ENCODE measurements around the gene CREG2. TPM values are rescaled to one million over a fixed set of nuclear protein-coding genes. Genes with fewer than 3 reads are reported as not detected.

CREG2 gene
- polyA plus RNA-seq, 2 donors: 0.44 TPM; not detected in 1

- Histone ChIP-seq H3K9me3 (ENCODE audit: control insufficient read depth in 2 of 2, insufficient read depth in 1 of 2, low read depth in 1 of 2, low read length in 1 of 2) (no peaks in the 10 kb centered on the region), H3K27me3 (ENCODE audit: control insufficient read depth in 1 of 2, insufficient read depth in 2 of 2, low read length in 2 of 2) (no peaks in the 10 kb centered on the region), H3K27ac (ENCODE audit: low read depth in 2 of 2, low read length in 1 of 2) (no peak overlapping the region), H3K36me3 (ENCODE audit: control insufficient read depth in 2 of 2, insufficient read depth in 2 of 2, low read length in 1 of 2) (no peaks in the 10 kb centered on the region), H3K4me1 (ENCODE audit: control insufficient read depth in 2 of 2, insufficient read depth in 2 of 2, low read length in 1 of 2) (no peaks in the 10 kb centered on the region), H3K4me3 (ENCODE audit: low read depth in 1 of 2, low read length in 2 of 2) (no peak overlapping the region)
- 87 to 88% methylated on average over 7 of the region's 7 CpGs for WGBS, 2 donors
These were observed 39.9 kb upstream of the CREG2 start for GRCh38 chr2:101427240-101427639.

- 79 to 81% methylated on average over 7 of the region's 7 CpGs for WGBS, 2 donors
These were observed 39.5 kb upstream of the CREG2 start for GRCh38 chr2:101426822-101427221.

GRCh38 chr2:101420623-101421022 is 33.3 kb upstream of the CREG2 start:
- Histone ChIP-seq H3K4me3 (ENCODE audit: low read depth in 1 of 2, low read length in 2 of 2) (no peak overlapping the region), H3K27me3 (ENCODE audit: control insufficient read depth in 1 of 2, insufficient read depth in 2 of 2, low read length in 2 of 2) (no peaks in the 10 kb centered on the region), H3K36me3 (ENCODE audit: control insufficient read depth in 2 of 2, insufficient read depth in 2 of 2, low read length in 1 of 2) (no peaks in the 10 kb centered on the region), H3K9me3 (ENCODE audit: control insufficient read depth in 2 of 2, insufficient read depth in 1 of 2, low read depth in 1 of 2, low read length in 1 of 2) (no peaks in the 10 kb centered on the region), H3K4me1 (ENCODE audit: control insufficient read depth in 2 of 2, insufficient read depth in 2 of 2, low read length in 1 of 2) (no peaks in the 10 kb centered on the region), H3K27ac (ENCODE audit: low read depth in 2 of 2, low read length in 1 of 2) (no peak overlapping the region)
- WGBS, 2 donors: 83 to 88% methylated on average over 4 of the region's 4 CpGs

More at GRCh38 chr2:101426822-101427221, 39.5 kb upstream of the CREG2 start:
- Histone ChIP-seq H3K36me3 (ENCODE audit: control insufficient read depth in 2 of 2, insufficient read depth in 2 of 2, low read length in 1 of 2) (no peaks in the 10 kb centered on the region), H3K4me1 (ENCODE audit: control insufficient read depth in 2 of 2, insufficient read depth in 2 of 2, low read length in 1 of 2) (no peaks in the 10 kb centered on the region), H3K4me3 (ENCODE audit: low read depth in 1 of 2, low read length in 2 of 2) (no peak overlapping the region), H3K27ac (ENCODE audit: low read depth in 2 of 2, low read length in 1 of 2) (no peak overlapping the region), H3K27me3 (ENCODE audit: control insufficient read depth in 1 of 2, insufficient read depth in 2 of 2, low read length in 2 of 2) (no peaks in the 10 kb centered on the region), H3K9me3 (ENCODE audit: control insufficient read depth in 2 of 2, insufficient read depth in 1 of 2, low read depth in 1 of 2, low read length in 1 of 2) (no peaks in the 10 kb centered on the region)

DNA sequence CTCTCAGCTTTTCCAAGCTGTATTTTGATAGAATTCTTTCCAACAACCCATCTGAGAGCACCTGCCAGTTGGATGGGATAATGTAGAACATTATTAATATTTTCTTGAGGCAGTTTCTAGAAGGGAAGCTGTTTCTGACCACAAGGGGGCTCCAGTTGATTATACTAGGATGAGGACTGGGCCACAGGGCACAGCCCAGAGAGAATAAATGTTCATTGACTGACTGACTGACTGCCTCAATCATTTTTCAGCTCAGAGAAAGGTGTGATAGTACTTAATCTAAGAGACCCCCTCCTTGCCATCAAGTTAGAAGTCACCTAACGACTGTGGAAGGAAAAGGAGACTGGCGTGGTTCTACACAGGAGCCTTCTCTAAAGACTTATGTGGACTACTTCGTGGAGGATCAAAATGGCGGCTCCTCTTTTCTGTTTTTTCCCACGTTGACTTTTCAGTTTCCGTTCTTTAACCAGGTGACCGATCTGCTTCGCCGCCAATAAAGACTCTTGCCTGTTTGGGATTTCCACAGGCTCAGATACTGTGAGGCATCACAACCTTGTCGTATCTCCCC is 31.9 kb upstream of the CREG2 start:
- WGBS, 2 donors: 89 to 93% methylated on average over 10 of the region's 10 CpGs

DNA sequence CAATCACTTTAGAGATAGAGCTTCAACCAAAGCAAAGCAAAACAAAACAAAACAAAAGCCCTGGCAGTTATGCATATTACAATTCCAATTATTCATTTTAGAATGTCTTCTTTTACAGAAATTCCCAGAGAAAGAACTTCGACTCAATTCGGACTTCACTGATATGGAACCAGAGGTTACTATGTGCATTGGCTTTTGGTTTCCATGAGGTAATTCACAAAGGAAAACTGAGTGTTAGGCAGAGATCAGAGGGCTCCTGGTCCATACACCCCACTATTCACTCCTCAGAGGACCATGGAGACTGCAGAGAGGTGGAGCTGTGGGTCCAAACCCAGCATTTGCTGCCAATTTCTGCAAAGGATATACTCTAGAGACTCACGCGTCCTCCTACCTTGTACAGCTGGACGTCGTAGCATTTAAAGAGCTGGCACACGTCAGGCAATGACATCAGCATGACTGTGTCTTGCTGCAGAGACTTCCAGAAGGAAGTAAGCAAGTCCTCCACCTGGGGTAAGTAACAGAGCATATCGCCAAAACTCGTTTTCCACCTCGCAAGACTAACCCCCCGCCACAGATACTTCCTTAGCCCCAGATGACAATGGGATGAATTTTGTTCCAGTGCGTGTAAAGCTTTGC is 31.3 kb upstream of the CREG2 start:
- Histone ChIP-seq H3K27ac (ENCODE audit: low read depth in 2 of 2, low read length in 1 of 2) (no peak overlapping the region), H3K4me3 (ENCODE audit: low read depth in 1 of 2, low read length in 2 of 2) (no peak overlapping the region), H3K36me3 (ENCODE audit: control insufficient read depth in 2 of 2, insufficient read depth in 2 of 2, low read length in 1 of 2) (no peaks in the 10 kb centered on the region), H3K9me3 (ENCODE audit: control insufficient read depth in 2 of 2, insufficient read depth in 1 of 2, low read depth in 1 of 2, low read length in 1 of 2) (no peaks in the 10 kb centered on the region), H3K27me3 (ENCODE audit: control insufficient read depth in 1 of 2, insufficient read depth in 2 of 2, low read length in 2 of 2) (no peaks in the 10 kb centered on the region), H3K4me1 (ENCODE audit: control insufficient read depth in 2 of 2, insufficient read depth in 2 of 2, low read length in 1 of 2) (no peaks in the 10 kb centered on the region)
- WGBS, 2 donors: 63 to 69% methylated on average over 12 of the region's 12 CpGs

More for the DNA sequence above, 31.9 kb upstream of the CREG2 start:
- Histone ChIP-seq H3K27me3 (ENCODE audit: control insufficient read depth in 1 of 2, insufficient read depth in 2 of 2, low read length in 2 of 2) (no peaks in the 10 kb centered on the region), H3K27ac (ENCODE audit: low read depth in 2 of 2, low read length in 1 of 2) (no peak overlapping the region), H3K4me1 (ENCODE audit: control insufficient read depth in 2 of 2, insufficient read depth in 2 of 2, low read length in 1 of 2) (no peaks in the 10 kb centered on the region), H3K9me3 (ENCODE audit: control insufficient read depth in 2 of 2, insufficient read depth in 1 of 2, low read depth in 1 of 2, low read length in 1 of 2) (no peaks in the 10 kb centered on the region), H3K4me3 (ENCODE audit: low read depth in 1 of 2, low read length in 2 of 2) (no peak overlapping the region), H3K36me3 (ENCODE audit: control insufficient read depth in 2 of 2, insufficient read depth in 2 of 2, low read length in 1 of 2) (no peaks in the 10 kb centered on the region)

DNA sequence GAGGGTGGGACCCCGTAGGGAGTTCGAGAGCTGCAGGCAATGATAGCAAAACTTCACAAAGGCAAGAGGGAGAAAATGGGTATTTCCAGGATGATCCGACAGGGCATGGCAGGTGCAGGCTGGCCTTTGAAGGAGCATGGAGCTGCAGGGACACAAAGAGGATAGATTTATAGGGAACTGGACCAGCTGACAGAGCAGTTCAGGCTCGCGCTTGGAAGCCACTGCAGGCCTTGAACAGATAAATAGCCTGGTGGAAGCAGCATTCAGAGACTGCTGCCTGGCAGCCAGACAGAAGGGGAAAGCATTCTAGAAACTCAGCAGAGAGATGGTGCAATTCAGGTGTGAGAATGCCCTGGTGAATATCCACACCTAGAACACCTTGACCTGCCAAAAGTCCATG is 29.3 kb upstream of the CREG2 start:
- Histone ChIP-seq H3K27ac (ENCODE audit: low read depth in 2 of 2, low read length in 1 of 2) (no peak overlapping the region), H3K36me3 (ENCODE audit: control insufficient read depth in 2 of 2, insufficient read depth in 2 of 2, low read length in 1 of 2) (no peaks in the 10 kb centered on the region), H3K4me1 (ENCODE audit: control insufficient read depth in 2 of 2, insufficient read depth in 2 of 2, low read length in 1 of 2) (no peaks in the 10 kb centered on the region), H3K4me3 (ENCODE audit: low read depth in 1 of 2, low read length in 2 of 2) (no peak overlapping the region), H3K9me3 (ENCODE audit: control insufficient read depth in 2 of 2, insufficient read depth in 1 of 2, low read depth in 1 of 2, low read length in 1 of 2) (no peaks in the 10 kb centered on the region), H3K27me3 (ENCODE audit: control insufficient read depth in 1 of 2, insufficient read depth in 2 of 2, low read length in 2 of 2) (no peaks in the 10 kb centered on the region)
- WGBS, 2 donors: 49 to 57% methylated on average over 5 of the region's 5 CpGs

DNA sequence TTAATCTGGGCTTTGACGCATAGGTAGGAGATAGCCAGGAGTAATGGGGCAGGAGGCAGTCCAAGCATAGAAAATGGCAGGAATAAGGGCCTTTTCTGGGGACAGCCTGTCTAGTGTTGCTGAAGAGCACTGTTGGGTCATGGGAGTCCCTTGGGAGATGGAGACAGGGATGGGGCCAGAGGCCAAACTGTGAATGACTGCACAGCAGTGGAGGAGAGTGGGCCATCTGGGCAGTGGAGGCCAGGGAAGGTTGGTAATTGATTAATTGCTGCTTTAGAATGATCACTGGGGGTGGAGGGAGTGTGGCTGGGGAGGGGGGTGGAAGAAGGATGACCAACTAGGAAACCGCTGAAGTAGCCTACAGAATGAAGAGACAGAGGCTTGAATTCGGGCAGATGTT is 28.6 kb upstream of the CREG2 start:
- H3K4me1 ChIP-seq (ENCODE audit: control insufficient read depth in 2 of 2, insufficient read depth in 2 of 2, low read length in 1 of 2): no peaks in the 10 kb centered on the region
- WGBS, 2 donors: 93 to 96% methylated on average over 3 of the region's 3 CpGs
- H3K4me3 ChIP-seq (ENCODE audit: low read depth in 1 of 2, low read length in 2 of 2): no peak overlapping the region
- H3K27me3 ChIP-seq (ENCODE audit: control insufficient read depth in 1 of 2, insufficient read depth in 2 of 2, low read length in 2 of 2): no peaks in the 10 kb centered on the region
- no peaks in the 10 kb centered on the region for H3K9me3 ChIP-seq (ENCODE audit: control insufficient read depth in 2 of 2, insufficient read depth in 1 of 2, low read depth in 1 of 2, low read length in 1 of 2)
- no peaks in the 10 kb centered on the region for H3K36me3 ChIP-seq (ENCODE audit: control insufficient read depth in 2 of 2, insufficient read depth in 2 of 2, low read length in 1 of 2)
- H3K27ac ChIP-seq (ENCODE audit: low read depth in 2 of 2, low read length in 1 of 2): no peak overlapping the region

GRCh38 chr2:101415220-101415619 is 27.9 kb upstream of the CREG2 start:
- 94 to 98% methylated on average over 2 of the region's 2 CpGs for WGBS, 2 donors
- H3K36me3 ChIP-seq (ENCODE audit: control insufficient read depth in 2 of 2, insufficient read depth in 2 of 2, low read length in 1 of 2): no peaks in the 10 kb centered on the region
- H3K4me3 ChIP-seq (ENCODE audit: low read depth in 1 of 2, low read length in 2 of 2): no peak overlapping the region
- no peak overlapping the region for H3K27ac ChIP-seq (ENCODE audit: low read depth in 2 of 2, low read length in 1 of 2)
- H3K4me1 ChIP-seq (ENCODE audit: control insufficient read depth in 2 of 2, insufficient read depth in 2 of 2, low read length in 1 of 2): no peaks in the 10 kb centered on the region
- no peaks in the 10 kb centered on the region for H3K9me3 ChIP-seq (ENCODE audit: control insufficient read depth in 2 of 2, insufficient read depth in 1 of 2, low read depth in 1 of 2, low read length in 1 of 2)
- H3K27me3 ChIP-seq (ENCODE audit: control insufficient read depth in 1 of 2, insufficient read depth in 2 of 2, low read length in 2 of 2): no peaks in the 10 kb centered on the region

DNA sequence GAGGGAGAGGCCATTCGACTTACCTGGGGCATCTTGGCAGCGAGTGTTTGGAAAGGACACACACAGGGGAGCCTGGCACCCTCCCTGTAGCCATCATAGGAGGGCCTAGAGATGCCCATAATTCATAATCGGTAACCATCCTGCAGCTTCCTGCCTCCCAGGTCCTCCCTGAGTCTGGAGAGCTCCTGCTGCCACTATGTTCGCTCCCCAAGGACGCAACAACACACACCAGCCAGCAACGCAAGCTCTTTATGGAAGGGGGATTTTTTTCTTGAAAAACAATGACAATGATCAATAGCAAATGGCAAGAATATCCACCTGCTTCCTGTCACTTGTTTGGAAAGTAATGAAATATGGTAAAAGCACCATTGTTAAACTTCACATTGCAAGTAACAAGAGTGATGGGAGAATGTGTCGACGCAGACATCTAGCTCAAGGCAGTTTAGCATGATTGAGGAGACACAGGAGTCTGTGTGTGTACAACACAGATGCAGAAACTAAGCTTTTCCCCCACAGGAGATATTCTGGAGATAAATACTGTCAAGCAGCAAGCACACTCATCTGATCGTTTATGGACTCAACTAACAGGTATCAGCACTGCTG is 24.9 kb upstream of the CREG2 start:
- WGBS, 2 donors: 76 to 85% methylated on average over 9 of the region's 9 CpGs
- Histone ChIP-seq H3K4me1 (ENCODE audit: control insufficient read depth in 2 of 2, insufficient read depth in 2 of 2, low read length in 1 of 2) (no peaks in the 10 kb centered on the region), H3K27me3 (ENCODE audit: control insufficient read depth in 1 of 2, insufficient read depth in 2 of 2, low read length in 2 of 2) (no peaks in the 10 kb centered on the region), H3K9me3 (ENCODE audit: control insufficient read depth in 2 of 2, insufficient read depth in 1 of 2, low read depth in 1 of 2, low read length in 1 of 2) (no peaks in the 10 kb centered on the region), H3K36me3 (ENCODE audit: control insufficient read depth in 2 of 2, insufficient read depth in 2 of 2, low read length in 1 of 2) (no peaks in the 10 kb centered on the region), H3K27ac (ENCODE audit: low read depth in 2 of 2, low read length in 1 of 2) (no peak overlapping the region), H3K4me3 (ENCODE audit: low read depth in 1 of 2, low read length in 2 of 2) (no peak overlapping the region)

- H3K4me1 ChIP-seq (ENCODE audit: control insufficient read depth in 2 of 2, insufficient read depth in 2 of 2, low read length in 1 of 2): no peaks in the 10 kb centered on the region
- H3K27ac ChIP-seq (ENCODE audit: low read depth in 2 of 2, low read length in 1 of 2): no peak overlapping the region
- no peaks in the 10 kb centered on the region for H3K9me3 ChIP-seq (ENCODE audit: control insufficient read depth in 2 of 2, insufficient read depth in 1 of 2, low read depth in 1 of 2, low read length in 1 of 2)
- no peaks in the 10 kb centered on the region for H3K36me3 ChIP-seq (ENCODE audit: control insufficient read depth in 2 of 2, insufficient read depth in 2 of 2, low read length in 1 of 2)
- no peaks in the 10 kb centered on the region for H3K27me3 ChIP-seq (ENCODE audit: control insufficient read depth in 1 of 2, insufficient read depth in 2 of 2, low read length in 2 of 2)
- H3K4me3 ChIP-seq (ENCODE audit: low read depth in 1 of 2, low read length in 2 of 2): no peak overlapping the region
- 63 to 69% methylated on average over 5 of the region's 5 CpGs for WGBS, 2 donors
These were observed 23.4 kb upstream of the CREG2 start for GRCh38 chr2:101410746-101411145.
